ENCODE data around the gene HSCB. TPM values are rescaled to one million over a fixed set of nuclear protein-coding genes. Genes with fewer than 3 reads are reported as not detected.
A peak's percentile ranks its signal among the peaks of the same experiment; 100 is the strongest.
"Not testable (repeated sequence)": the region's sequence is repeated elsewhere in the genome, so short reads cannot be mapped to it uniquely, and the experiment has no call there.

The HSCB gene
- total RNA-seq, 1 donor from 2014 or later = 18.7 TPM

GRCh38 chr22:28730179-28730578, 11.7 kb upstream of the HSCB start:
- Mint-ChIP-seq H3K27ac (ENCODE audit: unreplicated experiment) (no peak overlapping the region), H3K4me1 (no peaks in the 10 kb centered on the region), H3K36me3 (ENCODE audit: low read depth) (peaks cover 2% of the 10 kb centered on the region), H3K27me3 (ENCODE audit: low read depth) (no peaks in the 10 kb centered on the region), H3K4me3 (no peak overlapping the region), H3K9me3 (no peaks in the 10 kb centered on the region)
- DNase-seq (ENCODE audit: low read depth, low spot score) = no peak
- no peak for TF ChIP-seq CTCF (conservative IDR thresholded peaks at IDR 0.05)

GRCh38 chr22:28734393-28734792, 7.4 kb upstream of the HSCB start:
- Mint-ChIP-seq H3K27me3 (ENCODE audit: low read depth) (no peaks in the 10 kb centered on the region), H3K36me3 (ENCODE audit: low read depth) (no peaks in the 10 kb centered on the region), H3K9me3 (no peaks in the 10 kb centered on the region), H3K27ac (ENCODE audit: unreplicated experiment) (no peak overlapping the region), H3K4me1 (peaks cover 19% of the 10 kb centered on the region), H3K4me3 (no peak overlapping the region)
- no peak for DNase-seq (ENCODE audit: low read depth, low spot score)
- no peak for TF ChIP-seq CTCF (conservative IDR thresholded peaks at IDR 0.05)

- no peaks in the 10 kb centered on the region for H3K9me3 Mint-ChIP-seq
- DNase-seq (ENCODE audit: low read depth, low spot score) = no peak
- H3K36me3 Mint-ChIP-seq (ENCODE audit: low read depth) = no peaks in the 10 kb centered on the region
- no peak overlapping the region for H3K27ac Mint-ChIP-seq (ENCODE audit: unreplicated experiment)
- H3K27me3 Mint-ChIP-seq (ENCODE audit: low read depth) = no peaks in the 10 kb centered on the region
- H3K4me3 Mint-ChIP-seq = peak overlapping the region; percentile 38
- no peak for TF ChIP-seq CTCF (conservative IDR thresholded peaks at IDR 0.05)
- peaks cover 30% of the 10 kb centered on the region for H3K4me1 Mint-ChIP-seq
Measured at GRCh38 chr22:28736301-28737155, 5.3 kb upstream of the HSCB start.

GRCh38 chr22:28737701-28738100, 4.1 kb upstream of the HSCB start:
- H3K4me1 Mint-ChIP-seq = peaks cover 39% of the 10 kb centered on the region
- H3K9me3 Mint-ChIP-seq = no peaks in the 10 kb centered on the region
- no peaks in the 10 kb centered on the region for H3K36me3 Mint-ChIP-seq (ENCODE audit: low read depth)
- TF ChIP-seq CTCF (conservative IDR thresholded peaks at IDR 0.05) = no peak
- DNase-seq (ENCODE audit: low read depth, low spot score) = no peak
- H3K27me3 Mint-ChIP-seq (ENCODE audit: low read depth) = no peaks in the 10 kb centered on the region
- H3K4me3 Mint-ChIP-seq = peak overlapping the region; percentile 31
- no peak overlapping the region for H3K27ac Mint-ChIP-seq (ENCODE audit: unreplicated experiment)

- H3K4me3 Mint-ChIP-seq = peak overlapping the region; percentile 31
- H3K27ac Mint-ChIP-seq (ENCODE audit: unreplicated experiment); H3K27me3 Mint-ChIP-seq (ENCODE audit: low read depth); DNase-seq (ENCODE audit: low read depth, low spot score); H3K36me3 Mint-ChIP-seq (ENCODE audit: low read depth); H3K9me3 Mint-ChIP-seq: not testable (repeated sequence)
- peaks cover 51% of the 10 kb centered on the region for H3K4me1 Mint-ChIP-seq
Measured at GRCh38 chr22:28738876-28739275, 3.0 kb upstream of the HSCB start.

GRCh38 chr22:28741200-28741784, 547 bp upstream of the HSCB start:
- no peaks in the 10 kb centered on the region for H3K36me3 Mint-ChIP-seq (ENCODE audit: low read depth)
- H3K27me3 Mint-ChIP-seq (ENCODE audit: low read depth) = no peaks in the 10 kb centered on the region
- TF ChIP-seq CTCF (conservative IDR thresholded peaks at IDR 0.05) = no peak
- H3K27ac Mint-ChIP-seq (ENCODE audit: unreplicated experiment) = peak overlapping the region; percentile 75
- H3K9me3 Mint-ChIP-seq = no peaks in the 10 kb centered on the region
- peak overlapping the region; percentile 97 for H3K4me3 Mint-ChIP-seq
- H3K4me1 Mint-ChIP-seq = peaks cover 49% of the 10 kb centered on the region
- no peak for DNase-seq (ENCODE audit: low read depth, low spot score)

All from neural crest cell (in vitro differentiated cells).